Measurements from ENCODE around the gene PET100.

DNA sequence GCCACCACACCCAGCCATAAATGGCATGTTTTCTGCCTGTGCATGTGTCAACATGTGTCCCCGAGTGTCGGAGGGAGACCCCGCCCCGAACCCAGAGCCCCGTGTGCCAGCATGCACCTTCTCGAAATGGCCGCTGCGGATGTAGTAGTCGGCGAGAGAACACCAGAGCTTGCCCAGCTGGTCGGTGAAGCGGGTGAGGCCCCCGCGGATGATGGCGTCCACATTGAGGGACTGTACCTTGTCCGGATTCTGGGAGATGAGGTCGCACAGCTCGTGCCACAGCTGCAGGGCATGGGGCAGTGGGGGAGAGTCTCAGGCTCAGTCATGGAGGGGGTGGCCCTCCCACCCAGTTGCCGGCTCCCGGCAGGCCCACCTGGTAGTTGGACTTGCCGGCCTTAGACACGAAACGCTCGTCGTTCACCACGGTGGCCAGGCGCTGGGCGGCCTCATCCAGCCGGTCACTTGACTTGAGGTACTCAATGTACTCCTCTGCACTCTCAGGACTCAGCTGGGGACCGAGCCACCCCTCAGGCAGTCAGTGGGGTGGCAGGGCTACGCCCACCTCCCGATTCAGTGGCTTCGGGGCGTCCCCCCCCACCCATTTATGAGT is 3.7 kb upstream of the PET100 start:
- TF ChIP-seq, protein P1, sequence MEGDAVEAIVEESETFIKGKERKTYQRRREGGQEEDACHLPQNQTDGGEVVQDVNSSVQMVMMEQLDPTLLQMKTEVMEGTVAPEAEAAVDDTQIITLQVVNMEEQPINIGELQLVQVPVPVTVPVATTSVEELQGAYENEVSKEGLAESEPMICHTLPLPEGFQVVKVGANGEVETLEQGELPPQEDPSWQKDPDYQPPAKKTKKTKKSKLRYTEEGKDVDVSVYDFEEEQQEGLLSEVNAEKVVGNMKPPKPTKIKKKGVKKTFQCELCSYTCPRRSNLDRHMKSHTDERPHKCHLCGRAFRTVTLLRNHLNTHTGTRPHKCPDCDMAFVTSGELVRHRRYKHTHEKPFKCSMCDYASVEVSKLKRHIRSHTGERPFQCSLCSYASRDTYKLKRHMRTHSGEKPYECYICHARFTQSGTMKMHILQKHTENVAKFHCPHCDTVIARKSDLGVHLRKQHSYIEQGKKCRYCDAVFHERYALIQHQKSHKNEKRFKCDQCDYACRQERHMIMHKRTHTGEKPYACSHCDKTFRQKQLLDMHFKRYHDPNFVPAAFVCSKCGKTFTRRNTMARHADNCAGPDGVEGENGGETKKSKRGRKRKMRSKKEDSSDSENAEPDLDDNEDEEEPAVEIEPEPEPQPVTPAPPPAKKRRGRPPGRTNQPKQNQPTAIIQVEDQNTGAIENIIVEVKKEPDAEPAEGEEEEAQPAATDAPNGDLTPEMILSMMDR (IDR thresholded peaks at IDR 0.05): no peak
- TF ChIP-seq POLR2A (IDR thresholded peaks at IDR 0.05): no peak

Measured in heart left ventricle (tissue), 13 donors.